ENCODE measurements around the gene KISS1R.

The KISS1R gene

DNA sequence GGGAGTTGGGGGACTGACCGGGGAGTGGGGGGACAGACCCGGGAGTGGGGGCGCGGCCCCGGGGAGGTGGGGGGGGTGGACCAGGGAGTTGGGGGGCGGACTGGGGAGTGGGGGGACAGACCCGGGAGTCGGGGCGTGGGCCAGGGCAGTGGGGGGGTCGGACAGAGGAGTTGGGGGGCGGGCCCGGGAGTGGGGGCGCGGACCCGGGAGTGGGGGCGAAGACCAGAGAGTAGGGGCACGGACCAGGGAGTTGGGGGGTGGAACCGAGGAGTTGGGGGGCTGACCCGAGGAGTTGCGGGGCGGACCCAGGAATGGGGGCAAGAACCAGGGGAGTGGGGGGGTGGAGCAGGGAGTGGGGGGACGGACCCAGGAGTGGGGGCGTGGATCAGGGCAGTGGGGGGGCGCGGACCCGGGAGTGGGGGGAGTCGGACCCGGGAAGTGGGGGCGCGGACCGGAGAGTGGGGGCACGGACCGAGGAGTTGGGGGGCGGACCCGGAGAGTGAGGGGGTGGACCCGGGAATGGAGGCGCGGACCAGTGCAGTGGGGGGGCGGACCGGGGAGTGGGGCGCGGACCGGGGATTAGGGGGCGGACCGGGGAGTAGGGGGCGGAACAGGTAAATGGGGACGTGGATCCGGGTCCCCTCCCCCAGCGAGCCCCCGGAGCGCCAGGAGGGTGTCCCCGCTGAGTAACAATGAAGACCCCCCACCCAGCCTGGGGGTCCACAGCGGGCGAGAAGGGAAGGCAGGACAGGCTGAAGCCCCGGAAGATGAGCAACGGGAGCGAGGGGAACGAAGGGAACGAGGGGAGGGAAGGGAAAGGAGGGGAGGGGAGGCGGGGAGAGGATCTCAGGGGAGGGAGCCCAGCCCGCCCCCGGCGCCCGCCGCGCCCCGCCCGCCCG lies 4.7 kb upstream of the KISS1R start:
- Histone ChIP-seq H3K4me3 (ENCODE audit: low read depth, low read length) (peak overlapping the region; percentile 76), H3K9me3 (ENCODE audit: control insufficient read depth, insufficient read depth, low read depth, low read length) (no peaks in the 10 kb centered on the region), H3K36me3 (ENCODE audit: control insufficient read depth in 2 of 2, insufficient read depth in 1 of 2, low read length in 2 of 2) (no peaks in the 10 kb centered on the region; a peak in 1 of 3 replicates), H3K4me1 (ENCODE audit: control insufficient read depth, insufficient read depth, low read length) (no peaks in the 10 kb centered on the region; the same call in 1 of the 2 replicates), H3K27ac (ENCODE audit: extremely low read depth, low read depth, low read length) (no peak overlapping the region)
- POLR2A ChIA-PET, result no interaction called here
- CTCF ChIA-PET, result interaction anchor here (0.6 kb wide), 1 partner anchor 332 kb away, joined by 4 read pairs; no protein-coding TSS in a partner anchor
- TF ChIP-seq ZIC2 (tag by site-specific recombination; IDR thresholded peaks at IDR 0.05) (peak; percentile 36), SP2 (tag by site-specific recombination; IDR thresholded peaks at IDR 0.05) (peak; percentile 60), GLIS1 (tag by site-specific recombination; IDR thresholded peaks at IDR 0.05) (peak; percentile 22), SP3 (tag by site-specific recombination; IDR thresholded peaks at IDR 0.05) (peak; percentile 70), ZNF610 (tag by site-specific recombination; IDR thresholded peaks at IDR 0.05; ENCODE audit: borderline replicate concordance) (no peak), ZNF658 (tag by site-specific recombination; IDR thresholded peaks at IDR 0.05) (no peak), GLIS2 (tag by site-specific recombination; IDR thresholded peaks at IDR 0.05) (no peak; the same call in 1 of the 2 replicates), ZNF76 (tag by site-specific recombination; IDR thresholded peaks at IDR 0.05; ENCODE audit: borderline replicate concordance, low read depth) (peak; percentile 79; the same call in 1 of the 2 replicates), KLF16 (tag by site-specific recombination; IDR thresholded peaks at IDR 0.05) (peak; percentile 56; the same call in 1 of the 2 replicates), ZEB2 (tag by site-specific recombination; IDR thresholded peaks at IDR 0.05) (peak; percentile 20; the same call in 1 of the 2 replicates), SETDB1 (IDR thresholded peaks at IDR 0.05; ENCODE audit: insufficient read length, low read length) (no peak), KLF1 (tag by site-specific recombination; IDR thresholded peaks at IDR 0.05) (no peak), ZNF16 (tag by site-specific recombination; IDR thresholded peaks at IDR 0.05; ENCODE audit: low read depth) (no peak), ZBTB8A (tag by site-specific recombination; IDR thresholded peaks at IDR 0.05) (no peak), ZFHX2 (tag by site-specific recombination; conservative IDR thresholded peaks at IDR 0.05) (0 out of 2 replicates have a peak, but pooled peaks have one; percentile 6), KLF9 (tag by site-specific recombination; IDR thresholded peaks at IDR 0.05; ENCODE audit: low read depth) (peak; percentile 73)
- TF ChIP-seq, protein P1, sequence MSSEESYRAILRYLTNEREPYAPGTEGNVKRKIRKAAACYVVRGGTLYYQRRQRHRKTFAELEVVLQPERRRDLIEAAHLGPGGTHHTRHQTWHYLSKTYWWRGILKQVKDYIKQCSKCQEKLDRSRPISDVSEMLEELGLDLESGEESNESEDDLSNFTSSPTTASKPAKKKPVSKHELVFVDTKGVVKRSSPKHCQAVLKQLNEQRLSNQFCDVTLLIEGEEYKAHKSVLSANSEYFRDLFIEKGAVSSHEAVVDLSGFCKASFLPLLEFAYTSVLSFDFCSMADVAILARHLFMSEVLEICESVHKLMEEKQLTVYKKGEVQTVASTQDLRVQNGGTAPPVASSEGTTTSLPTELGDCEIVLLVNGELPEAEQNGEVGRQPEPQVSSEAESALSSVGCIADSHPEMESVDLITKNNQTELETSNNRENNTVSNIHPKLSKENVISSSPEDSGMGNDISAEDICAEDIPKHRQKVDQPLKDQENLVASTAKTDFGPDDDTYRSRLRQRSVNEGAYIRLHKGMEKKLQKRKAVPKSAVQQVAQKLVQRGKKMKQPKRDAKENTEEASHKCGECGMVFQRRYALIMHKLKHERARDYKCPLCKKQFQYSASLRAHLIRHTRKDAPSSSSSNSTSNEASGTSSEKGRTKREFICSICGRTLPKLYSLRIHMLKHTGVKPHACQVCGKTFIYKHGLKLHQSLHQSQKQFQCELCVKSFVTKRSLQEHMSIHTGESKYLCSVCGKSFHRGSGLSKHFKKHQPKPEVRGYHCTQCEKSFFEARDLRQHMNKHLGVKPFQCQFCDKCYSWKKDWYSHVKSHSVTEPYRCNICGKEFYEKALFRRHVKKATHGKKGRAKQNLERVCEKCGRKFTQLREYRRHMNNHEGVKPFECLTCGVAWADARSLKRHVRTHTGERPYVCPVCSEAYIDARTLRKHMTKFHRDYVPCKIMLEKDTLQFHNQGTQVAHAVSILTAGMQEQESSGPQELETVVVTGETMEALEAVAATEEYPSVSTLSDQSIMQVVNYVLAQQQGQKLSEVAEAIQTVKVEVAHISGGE (tag by site-specific recombination; conservative IDR thresholded peaks at IDR 0.05; ENCODE audit: low read depth), result peak; percentile 31; the same call in 1 of the 2 replicates
- TF ChIP-seq, protein P2, sequence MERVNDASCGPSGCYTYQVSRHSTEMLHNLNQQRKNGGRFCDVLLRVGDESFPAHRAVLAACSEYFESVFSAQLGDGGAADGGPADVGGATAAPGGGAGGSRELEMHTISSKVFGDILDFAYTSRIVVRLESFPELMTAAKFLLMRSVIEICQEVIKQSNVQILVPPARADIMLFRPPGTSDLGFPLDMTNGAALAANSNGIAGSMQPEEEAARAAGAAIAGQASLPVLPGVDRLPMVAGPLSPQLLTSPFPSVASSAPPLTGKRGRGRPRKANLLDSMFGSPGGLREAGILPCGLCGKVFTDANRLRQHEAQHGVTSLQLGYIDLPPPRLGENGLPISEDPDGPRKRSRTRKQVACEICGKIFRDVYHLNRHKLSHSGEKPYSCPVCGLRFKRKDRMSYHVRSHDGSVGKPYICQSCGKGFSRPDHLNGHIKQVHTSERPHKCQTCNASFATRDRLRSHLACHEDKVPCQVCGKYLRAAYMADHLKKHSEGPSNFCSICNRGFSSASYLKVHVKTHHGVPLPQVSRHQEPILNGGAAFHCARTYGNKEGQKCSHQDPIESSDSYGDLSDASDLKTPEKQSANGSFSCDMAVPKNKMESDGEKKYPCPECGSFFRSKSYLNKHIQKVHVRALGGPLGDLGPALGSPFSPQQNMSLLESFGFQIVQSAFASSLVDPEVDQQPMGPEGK (tag by site-specific recombination; IDR thresholded peaks at IDR 0.05), result peak; percentile 36; the same call in 1 of the 2 replicates
- TF ChIP-seq, protein P3, sequence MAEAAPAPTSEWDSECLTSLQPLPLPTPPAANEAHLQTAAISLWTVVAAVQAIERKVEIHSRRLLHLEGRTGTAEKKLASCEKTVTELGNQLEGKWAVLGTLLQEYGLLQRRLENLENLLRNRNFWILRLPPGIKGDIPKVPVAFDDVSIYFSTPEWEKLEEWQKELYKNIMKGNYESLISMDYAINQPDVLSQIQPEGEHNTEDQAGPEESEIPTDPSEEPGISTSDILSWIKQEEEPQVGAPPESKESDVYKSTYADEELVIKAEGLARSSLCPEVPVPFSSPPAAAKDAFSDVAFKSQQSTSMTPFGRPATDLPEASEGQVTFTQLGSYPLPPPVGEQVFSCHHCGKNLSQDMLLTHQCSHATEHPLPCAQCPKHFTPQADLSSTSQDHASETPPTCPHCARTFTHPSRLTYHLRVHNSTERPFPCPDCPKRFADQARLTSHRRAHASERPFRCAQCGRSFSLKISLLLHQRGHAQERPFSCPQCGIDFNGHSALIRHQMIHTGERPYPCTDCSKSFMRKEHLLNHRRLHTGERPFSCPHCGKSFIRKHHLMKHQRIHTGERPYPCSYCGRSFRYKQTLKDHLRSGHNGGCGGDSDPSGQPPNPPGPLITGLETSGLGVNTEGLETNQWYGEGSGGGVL (tag by site-specific recombination; IDR thresholded peaks at IDR 0.05), result peak; percentile 58
- TF ChIP-seq, protein P4, sequence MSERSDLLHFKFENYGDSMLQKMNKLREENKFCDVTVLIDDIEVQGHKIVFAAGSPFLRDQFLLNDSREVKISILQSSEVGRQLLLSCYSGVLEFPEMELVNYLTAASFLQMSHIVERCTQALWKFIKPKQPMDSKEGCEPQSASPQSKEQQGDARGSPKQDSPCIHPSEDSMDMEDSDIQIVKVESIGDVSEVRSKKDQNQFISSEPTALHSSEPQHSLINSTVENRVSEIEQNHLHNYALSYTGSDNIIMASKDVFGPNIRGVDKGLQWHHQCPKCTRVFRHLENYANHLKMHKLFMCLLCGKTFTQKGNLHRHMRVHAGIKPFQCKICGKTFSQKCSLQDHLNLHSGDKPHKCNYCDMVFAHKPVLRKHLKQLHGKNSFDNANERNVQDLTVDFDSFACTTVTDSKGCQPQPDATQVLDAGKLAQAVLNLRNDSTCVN (tag by site-specific recombination; optimal IDR thresholded peaks at IDR 0.05), result peak; percentile 23
- TF ChIP-seq, protein P5, sequence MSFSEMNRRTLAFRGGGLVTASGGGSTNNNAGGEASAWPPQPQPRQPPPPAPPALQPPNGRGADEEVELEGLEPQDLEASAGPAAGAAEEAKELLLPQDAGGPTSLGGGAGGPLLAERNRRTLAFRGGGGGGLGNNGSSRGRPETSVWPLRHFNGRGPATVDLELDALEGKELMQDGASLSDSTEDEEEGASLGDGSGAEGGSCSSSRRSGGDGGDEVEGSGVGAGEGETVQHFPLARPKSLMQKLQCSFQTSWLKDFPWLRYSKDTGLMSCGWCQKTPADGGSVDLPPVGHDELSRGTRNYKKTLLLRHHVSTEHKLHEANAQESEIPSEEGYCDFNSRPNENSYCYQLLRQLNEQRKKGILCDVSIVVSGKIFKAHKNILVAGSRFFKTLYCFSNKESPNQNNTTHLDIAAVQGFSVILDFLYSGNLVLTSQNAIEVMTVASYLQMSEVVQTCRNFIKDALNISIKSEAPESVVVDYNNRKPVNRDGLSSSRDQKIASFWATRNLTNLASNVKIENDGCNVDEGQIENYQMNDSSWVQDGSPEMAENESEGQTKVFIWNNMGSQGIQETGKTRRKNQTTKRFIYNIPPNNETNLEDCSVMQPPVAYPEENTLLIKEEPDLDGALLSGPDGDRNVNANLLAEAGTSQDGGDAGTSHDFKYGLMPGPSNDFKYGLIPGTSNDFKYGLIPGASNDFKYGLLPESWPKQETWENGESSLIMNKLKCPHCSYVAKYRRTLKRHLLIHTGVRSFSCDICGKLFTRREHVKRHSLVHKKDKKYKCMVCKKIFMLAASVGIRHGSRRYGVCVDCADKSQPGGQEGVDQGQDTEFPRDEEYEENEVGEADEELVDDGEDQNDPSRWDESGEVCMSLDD (tag by site-specific recombination; IDR thresholded peaks at IDR 0.05), result peak; percentile 83; the same call in 1 of the 2 replicates
- TF ChIP-seq, protein P6, sequence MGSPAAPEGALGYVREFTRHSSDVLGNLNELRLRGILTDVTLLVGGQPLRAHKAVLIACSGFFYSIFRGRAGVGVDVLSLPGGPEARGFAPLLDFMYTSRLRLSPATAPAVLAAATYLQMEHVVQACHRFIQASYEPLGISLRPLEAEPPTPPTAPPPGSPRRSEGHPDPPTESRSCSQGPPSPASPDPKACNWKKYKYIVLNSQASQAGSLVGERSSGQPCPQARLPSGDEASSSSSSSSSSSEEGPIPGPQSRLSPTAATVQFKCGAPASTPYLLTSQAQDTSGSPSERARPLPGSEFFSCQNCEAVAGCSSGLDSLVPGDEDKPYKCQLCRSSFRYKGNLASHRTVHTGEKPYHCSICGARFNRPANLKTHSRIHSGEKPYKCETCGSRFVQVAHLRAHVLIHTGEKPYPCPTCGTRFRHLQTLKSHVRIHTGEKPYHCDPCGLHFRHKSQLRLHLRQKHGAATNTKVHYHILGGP (tag by site-specific recombination; IDR thresholded peaks at IDR 0.05), result no peak

Data from HEK293 (cell line).